Fibroblast of lung (primary cell): ENCODE measurements around the gene CA6. TPM values are rescaled to one million over a fixed set of nuclear protein-coding genes. Genes with fewer than 3 reads are reported as not detected.
"Not testable (repeated sequence)": the region's sequence is repeated elsewhere in the genome, so short reads cannot be mapped to it uniquely, and the experiment has no call there.

Experiments
- DNase-seq, 2 donors: peaks; one replicate each; pipeline versions ENCODE4 v3.0.0 to v3.0.0-alpha.2; 2010; ENCODE audit warnings: low read depth in 2 of 2
- H2AFZ ChIP-seq: 2 replicates; pipeline ENCODE4 v1.5.1; 2012; ENCODE audit warnings: low read length, control low read depth, inconsistent platforms
- H3K27ac ChIP-seq: 2 replicates; pipeline ENCODE4 v1.5.1; 2011; ENCODE audit warnings: low read length, control low read depth; ENCODE audit not compliant: insufficient read depth
- H3K27me3 ChIP-seq: 2 replicates; pipeline ENCODE4 v1.5.1; 2011; ENCODE audit warnings: mild to moderate bottlenecking, low read length; ENCODE audit not compliant: control insufficient read depth, insufficient read depth
- H3K36me3 ChIP-seq: 2 replicates; pipeline ENCODE4 v1.5.1; 2011; ENCODE audit warnings: low read length; ENCODE audit not compliant: control insufficient read depth, insufficient read depth
- H3K4me1 ChIP-seq: 2 replicates; pipeline ENCODE4 v1.5.1; 2011; ENCODE audit warnings: low read length; ENCODE audit not compliant: control insufficient read depth, insufficient read depth; ENCODE audit errors: extremely low read depth
- H3K4me2 ChIP-seq: 2 replicates; pipeline ENCODE4 v1.5.1; 2011; ENCODE audit warnings: low read length, control low read depth; ENCODE audit not compliant: insufficient read depth; ENCODE audit errors: extremely low read depth
- H3K4me3 ChIP-seq, 4 experiments: fragments of 200-600 bp in 1 of 4; sonication (generic) in 1 of 4; replicated peaks in 1 of 4; 2 replicates each; pipeline ENCODE4 v1.5.1; 2011 to 2016; ENCODE audit warnings: low read length in 4 of 4, low read depth in 3 of 4, mild to moderate bottlenecking in 3 of 4, control low read depth in 2 of 4, inconsistent platforms in 1 of 4, mixed read lengths in 1 of 4; ENCODE audit not compliant: insufficient read depth in 1 of 4; ENCODE audit errors: control extremely low read depth in 1 of 4
- H3K79me2 ChIP-seq: 2 replicates; pipeline ENCODE4 v1.5.1; 2012; ENCODE audit warnings: mild to moderate bottlenecking, low read length, inconsistent platforms; ENCODE audit not compliant: control insufficient read depth, insufficient read depth
- H3K9ac ChIP-seq: 2 replicates; pipeline ENCODE4 v1.5.1; 2011; ENCODE audit warnings: mild to moderate bottlenecking, low read length, control low read depth; ENCODE audit not compliant: insufficient read depth
- H3K9me3 ChIP-seq: 2 replicates; pipeline ENCODE4 v1.5.1; 2012; ENCODE audit warnings: low read depth, low read length; ENCODE audit not compliant: control insufficient read depth, insufficient read depth
- H4K20me1 ChIP-seq: 2 replicates; pipeline ENCODE4 v1.5.1; 2011; ENCODE audit warnings: low read length; ENCODE audit not compliant: control insufficient read depth, insufficient read depth; ENCODE audit errors: extremely low read depth
- CTCF ChIP-seq, 2 donors: IDR thresholded peaks in 1 of 2; conservative IDR thresholded peaks in 1 of 2; 1 replicate in 1 of 2; 2 replicates in 1 of 2; pipeline ENCODE4 v1.5.1; 2011 to 2012; ENCODE audit warnings: low read length in 2 of 2, control low read depth in 1 of 2, inconsistent platforms in 1 of 2, low read depth in 1 of 2, mild to moderate bottlenecking in 1 of 2
- EZH2 ChIP-seq: IDR thresholded peaks from 2 replicates; pipeline ENCODE4 v1.5.1; 2012; ENCODE audit warnings: low read length, control low read depth, mild to moderate bottlenecking; ENCODE audit errors: missing control alignments
- polyA plus RNA-seq, 2 donors: library from polyadenylated mRNA; depleted of rRNA in 1 of 2; stranded (reverse) in 1 of 2; unstranded in 1 of 2; fragments of >200 nt; gene quantifications; 2 replicates each; pipeline ENCODE4 v1.2.1, GENCODE V29; 2011 to 2012; ENCODE audit warnings: missing spikeins in 1 of 2
- total RNA-seq: library from RNA; depleted of rRNA; stranded (reverse); fragments of >200 nt; gene quantifications from 2 replicates; pipeline ENCODE4 v1.2.1, GENCODE V29; 2014

The CA6 gene
- total and polyA plus RNA-seq, 2 donors (not counting 1 experiment from before 2014, with no cell fraction given), result not detected

GRCh38 chr1:8992936-8993687 lies 47.4 kb downstream of the CA6 start:
- Histone ChIP-seq H3K4me3 (no peak overlapping the region), H3K4me1 (no peaks in the 10 kb centered on the region), H3K9ac (no peak overlapping the region), H2AFZ (no peak overlapping the region), H3K4me2 (no peak overlapping the region), H3K9me3 (no peaks in the 10 kb centered on the region), H3K79me2 (no peaks in the 10 kb centered on the region), H3K27me3 (no peaks in the 10 kb centered on the region), H3K36me3 (no peaks in the 10 kb centered on the region), H4K20me1 (no peaks in the 10 kb centered on the region), H3K27ac (no peak overlapping the region)
- TF ChIP-seq CTCF (conservative IDR thresholded peaks at IDR 0.05 in 1 of 2, IDR thresholded peaks at IDR 0.05 in 1 of 2; ENCODE audit: low read depth in 1 of 2, low read length in 2 of 2), result peak in 1 of 2 donors; percentile 20
- TF ChIP-seq EZH2, result no peak
- DNase-seq, result no peak

- H3K27me3 ChIP-seq, H3K4me2 ChIP-seq, H3K36me3 ChIP-seq, DNase-seq, H3K9ac ChIP-seq, H3K4me1 ChIP-seq, H2AFZ ChIP-seq, H3K9me3 ChIP-seq, H3K79me2 ChIP-seq, H4K20me1 ChIP-seq, H3K27ac ChIP-seq, H3K4me3 ChIP-seq: not testable (repeated sequence)
Observed at GRCh38 chr1:8993962-8994675, 48.5 kb downstream of the CA6 start.

GRCh38 chr1:9001534-9002214 lies 56.0 kb downstream of the CA6 start:
- DNase-seq, H3K79me2 ChIP-seq, H3K4me3 ChIP-seq, H3K27ac ChIP-seq, H3K9me3 ChIP-seq, H3K36me3 ChIP-seq, H2AFZ ChIP-seq, H3K27me3 ChIP-seq, H4K20me1 ChIP-seq, H3K9ac ChIP-seq, H3K4me1 ChIP-seq, H3K4me2 ChIP-seq: not testable (repeated sequence)

- not testable (repeated sequence) for H3K36me3 ChIP-seq, H2AFZ ChIP-seq, DNase-seq, H3K9me3 ChIP-seq, H3K9ac ChIP-seq, H3K4me3 ChIP-seq, H4K20me1 ChIP-seq, H3K4me2 ChIP-seq, H3K4me1 ChIP-seq, H3K79me2 ChIP-seq, H3K27me3 ChIP-seq, H3K27ac ChIP-seq
Observed at GRCh38 chr1:9002215-9002560, 56.5 kb downstream of the CA6 start.
